IMR-90 (cell line): ENCODE results near the gene IKBKE. TPM values are rescaled to one million over a fixed set of nuclear protein-coding genes. Genes with fewer than 3 reads are reported as not detected.

Experiments
- ATAC-seq: fragments of 200-7000 bp; cut with Tn5 transposase; 2 replicates; pipeline ENCODE4 v1.9.1; 2020; ENCODE audit warnings: low read depth, mild to moderate bottlenecking, moderate library complexity
- BruUV-seq: library from RNA; stranded (reverse); fragments of 400-500 nt; replicated peaks from 2 replicates; lab custom pipeline; 2021; lab: Mats Ljungman, UMichigan
- CTCF ChIA-PET: fragments of 300-600 bp; formaldehyde crosslinking; extraction: SDS; loops from one replicate; lab custom pipeline; 2021; ENCODE audit warnings: antibody characterized with exemption; lab: Yijun Ruan, JAX
- POLR2A ChIA-PET: fragments of 300-600 bp; sonication (Branson Sonifier 250); formaldehyde crosslinking; loops from one replicate; lab custom pipeline; 2022; ENCODE audit warnings: antibody characterized with exemption; ENCODE audit not compliant: unreplicated experiment; lab: Charles Lee
- DNase-seq: peaks from one replicate; pipeline ENCODE4 v3.0.0; 2013
- H2AFZ ChIP-seq: replicated peaks from 2 replicates; pipeline ENCODE3; 2013; ENCODE audit warnings: low read length, mild to moderate bottlenecking; ENCODE audit not compliant: poor library complexity
- H2AK5ac ChIP-seq: 2 replicates; pipeline ENCODE4 v1.6.1; 2013; ENCODE audit warnings: low read depth, low read length, inconsistent platforms
- H2AK9ac ChIP-seq: replicated peaks from 2 replicates; pipeline ENCODE3; 2013; ENCODE audit warnings: mild to moderate bottlenecking, low read depth, low read length, moderate library complexity; ENCODE audit not compliant: poor library complexity
- H2BK120ac ChIP-seq: 2 replicates; pipeline ENCODE4 v1.6.1; 2013; ENCODE audit warnings: low read depth, low read length, inconsistent platforms
- H2BK15ac ChIP-seq: 3 replicates; pipeline ENCODE4 v1.6.1; 2013; ENCODE audit warnings: low read depth, low read length, inconsistent platforms
- H2BK20ac ChIP-seq: 2 replicates; pipeline ENCODE4 v1.6.1; 2013; ENCODE audit warnings: low read depth, mild to moderate bottlenecking, inconsistent platforms, low read length, moderate library complexity
- H2BK5ac ChIP-seq: 2 replicates; pipeline ENCODE4 v1.6.1; 2013; ENCODE audit warnings: mild to moderate bottlenecking, low read depth, low read length, inconsistent platforms; ENCODE audit not compliant: poor library complexity, severe bottlenecking
- H3K14ac ChIP-seq: replicated peaks from 2 replicates; pipeline ENCODE4 v1.6.1; 2013; ENCODE audit warnings: low read depth, low read length, inconsistent platforms
- H3K18ac ChIP-seq: 2 replicates; pipeline ENCODE4 v1.6.1; 2013; ENCODE audit warnings: low read depth, low read length, control low read depth
- H3K23ac ChIP-seq: 2 replicates; pipeline ENCODE4 v1.6.1; 2013; ENCODE audit warnings: low read depth, low read length, inconsistent platforms
- H3K27ac ChIP-seq: 2 replicates; pipeline ENCODE4 v1.5.1; 2013; ENCODE audit warnings: mild to moderate bottlenecking, control low read depth, low read length; ENCODE audit not compliant: insufficient read depth
- H3K27me3 ChIP-seq: 2 replicates; pipeline ENCODE4 v1.6.1; 2013; ENCODE audit warnings: low read length; ENCODE audit not compliant: control insufficient read depth, insufficient read depth
- H3K36me3 ChIP-seq: 2 replicates; pipeline ENCODE4 v1.6.1; 2013; ENCODE audit warnings: low read length, mixed read lengths; ENCODE audit not compliant: control insufficient read depth, insufficient read depth
- H3K4ac ChIP-seq: 2 replicates; pipeline ENCODE4 v1.6.1; 2013; ENCODE audit warnings: low read depth, low read length, inconsistent platforms
- H3K4me1 ChIP-seq: 2 replicates; pipeline ENCODE4 v1.6.1; 2013; ENCODE audit warnings: low read length, mixed read lengths; ENCODE audit not compliant: control insufficient read depth, insufficient read depth
- H3K4me2 ChIP-seq: 2 replicates; pipeline ENCODE4 v1.6.1; 2013; ENCODE audit warnings: low read depth, mild to moderate bottlenecking, control low read depth, low read length, moderate library complexity
- H3K4me3 ChIP-seq: 2 replicates; pipeline ENCODE4 v1.5.1; 2013; ENCODE audit warnings: low read depth, mild to moderate bottlenecking, control low read depth, low read length, moderate library complexity; ENCODE audit not compliant: insufficient read depth
- H3K56ac ChIP-seq: 2 replicates; pipeline ENCODE4 v1.6.1; 2013; ENCODE audit warnings: low read length, inconsistent platforms; ENCODE audit not compliant: insufficient read depth; ENCODE audit errors: extremely low read depth
- H3K79me1 ChIP-seq, 2 experiments: 2 replicates each; pipeline ENCODE4 v1.6.1; 2013; ENCODE audit warnings: low read length in 2 of 2, inconsistent platforms in 1 of 2, low read depth in 1 of 2
- H3K9ac ChIP-seq: 2 replicates; pipeline ENCODE4 v1.6.1; 2013; ENCODE audit warnings: low read depth, low read length, control low read depth
- H3K9me1 ChIP-seq: 2 replicates; pipeline ENCODE4 v1.6.1; 2013; ENCODE audit warnings: low read length, inconsistent platforms; ENCODE audit not compliant: insufficient read depth
- H3K9me3 ChIP-seq: 2 replicates; pipeline ENCODE4 v1.6.1; 2013; ENCODE audit warnings: low read length; ENCODE audit not compliant: control insufficient read depth, insufficient read depth
- H4K20me1 ChIP-seq: 2 replicates; pipeline ENCODE4 v1.6.1; 2013; ENCODE audit warnings: low read length, inconsistent platforms; ENCODE audit not compliant: insufficient read depth
- H4K5ac ChIP-seq: 2 replicates; pipeline ENCODE4 v1.6.1; 2013; ENCODE audit warnings: mild to moderate bottlenecking, low read depth, low read length, control low read depth
- H4K8ac ChIP-seq, 2 experiments: 2 replicates each; pipeline ENCODE4 v1.6.1; 2013; ENCODE audit warnings: low read depth in 2 of 2, low read length in 2 of 2, control low read depth in 1 of 2, inconsistent platforms in 1 of 2
- H4K91ac ChIP-seq: 2 replicates; pipeline ENCODE4 v1.6.1; 2013; ENCODE audit warnings: low read depth, low read length, inconsistent platforms; ENCODE audit not compliant: insufficient read depth
- BHLHE40 ChIP-seq: fragments of 150-350 bp; IDR thresholded peaks from 2 replicates; pipeline ENCODE4 v1.6.1; 2016; ENCODE audit warnings: mild to moderate bottlenecking, low read depth, low read length
- FOS ChIP-seq: fragments of 150-350 bp; IDR thresholded peaks from 2 replicates; pipeline ENCODE4 v1.6.1; 2016; ENCODE audit warnings: low read depth, low read length
- MXI1 ChIP-seq: IDR thresholded peaks from 2 replicates; pipeline ENCODE4 v1.6.1; 2012; ENCODE audit warnings: low read depth, mild to moderate bottlenecking, low read length, moderate library complexity, borderline replicate concordance
- NFE2L2 ChIP-seq: fragments of 150-350 bp; IDR thresholded peaks from 2 replicates; pipeline ENCODE4 v1.6.1; 2016; ENCODE audit warnings: low read depth, mild to moderate bottlenecking, low read length
- POLR2A ChIP-seq: IDR thresholded peaks from 2 replicates; pipeline ENCODE4 v1.6.1; 2012; ENCODE audit warnings: mild to moderate bottlenecking, low read depth, low read length
- RFX5 ChIP-seq: IDR thresholded peaks from 2 replicates; pipeline ENCODE4 v1.8.0; 2012; ENCODE audit warnings: low read depth, mild to moderate bottlenecking, low read length, moderate library complexity
- WGBS, 2 experiments: methylation state at CpG; one replicate each; pipeline versions ENCODE4 v1.1.5 to v1.1.7; 2013; ENCODE audit warnings: missing lambda C conversion rate in 2 of 2; ENCODE audit not compliant: insufficient read length in 1 of 2; ENCODE audit errors: extremely low coverage in 2 of 2; 5-methylcytosine and 5-hydroxymethylcytosine counted together
- dilution Hi-C: fragments of 300-500 bp; cut with HindIII; formaldehyde crosslinking; loops from one replicate; pipeline ENCODE4 v1.14.3; 2018; ENCODE audit warnings: low sequenced_read_pairs; ENCODE audit not compliant: unreplicated experiment
- in situ Hi-C: fragments of 300-500 bp; cut with MboI; formaldehyde crosslinking; loops from 3 replicates; pipeline ENCODE4 v1.14.3; 2019; ENCODE audit warnings: low sequenced_read_pairs, inconsistent platforms, mixed read lengths
- intact Hi-C: fragments of 100-400 bp; cut with micrococcal nuclease; formaldehyde crosslinking; loops from 2 replicates; pipeline ENCODE4 v1.10.0; 2022
- polyA plus RNA-seq, 3 experiments: library from polyadenylated mRNA; depleted of rRNA; stranded (reverse); fragments of >200 nt; gene quantifications; 2 replicates each; pipeline ENCODE4 v1.2.3, GENCODE V29; 2012; ENCODE audit warnings: low replicate concordance in 1 of 3
- total RNA-seq: library from RNA; depleted of rRNA; stranded (reverse); fragments of >200 nt; gene quantifications from 2 replicates; pipeline ENCODE4 v1.2.3, GENCODE V29; 2012

IKBKE gene
- total and polyA plus RNA-seq, 2 of the 4 experiments (the other 2 are of a cell fraction) = 20.3 to 24.0 TPM

DNA sequence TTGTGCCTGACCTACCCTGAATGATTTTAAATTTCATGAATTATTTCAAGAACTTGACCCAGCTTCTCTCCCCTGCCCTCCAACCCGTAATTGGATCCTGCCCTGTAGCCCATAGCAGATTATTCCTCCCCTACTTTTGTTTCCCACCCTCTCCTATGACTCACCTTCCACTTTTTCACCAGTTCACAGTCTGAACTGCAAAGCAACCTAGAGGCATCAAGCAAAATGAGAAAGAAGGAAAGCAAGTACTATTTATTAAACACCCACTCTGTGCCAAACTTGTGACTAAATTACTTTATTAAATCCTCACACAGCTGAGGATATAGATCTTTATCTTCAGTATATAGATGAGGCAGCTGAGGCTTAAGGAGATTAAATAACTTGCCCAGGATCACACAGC is 20.7 kb upstream of the IKBKE start:
- no peak overlapping the region for H2BK5ac ChIP-seq
- dilution Hi-C loops = no loop called here
- no peak overlapping the region for H3K56ac ChIP-seq
- no peak overlapping the region for H3K4ac ChIP-seq
- no peak overlapping the region for H3K18ac ChIP-seq
- BruUV-seq = no TSS peak
- peaks cover 9% of the 10 kb centered on the region; the same call in 1 of the 2 replicates for H4K20me1 ChIP-seq
- H3K4me1 ChIP-seq = peaks cover 5% of the 10 kb centered on the region
- no CpG with 5 or more reads among the region's 1 CpG for WGBS, 2 experiments
- no peak overlapping the region for H2BK20ac ChIP-seq
- DNase-seq (peak; percentile 64), ATAC-seq (peak; percentile 52; the same call in 1 of the 2 replicates)
- POLR2A ChIA-PET = no interaction called here
- H3K79me1 ChIP-seq = peaks cover 0 to 10% of the 10 kb centered on the region in 2 experiments; a peak in 2 of 4 replicates
- H3K4me2 ChIP-seq = no peak overlapping the region
- H3K9ac ChIP-seq = no peak overlapping the region
- TF ChIP-seq MXI1 = no peak
- no peak for TF ChIP-seq RFX5
- no peak for TF ChIP-seq POLR2A
- TF ChIP-seq BHLHE40 = no peak
- no peak for TF ChIP-seq NFE2L2
- 0 out of 2 replicates have a peak, but pooled peaks have one; percentile 26 for TF ChIP-seq FOS
- peaks cover 58% of the 10 kb centered on the region for H3K36me3 ChIP-seq
- peaks cover 16% of the 10 kb centered on the region for H3K9me1 ChIP-seq
- H3K23ac ChIP-seq = no peak overlapping the region
- no peak overlapping the region for H2AK5ac ChIP-seq
- H2BK120ac ChIP-seq = no peak overlapping the region
- H3K14ac ChIP-seq = no peak overlapping the region
- H2BK15ac ChIP-seq = no peak overlapping the region
- no peak overlapping the region for H4K91ac ChIP-seq
- no peaks in the 10 kb centered on the region for H3K9me3 ChIP-seq
- in situ Hi-C loops = no loop called here
- H3K27me3 ChIP-seq = no peaks in the 10 kb centered on the region
- CTCF ChIA-PET = no interaction called here
- no peak overlapping the region for H4K8ac ChIP-seq
- no peak overlapping the region for H3K4me3 ChIP-seq
- intact Hi-C loops = no loop called here
- no peak overlapping the region for H3K27ac ChIP-seq
- H4K5ac ChIP-seq = no peak overlapping the region
- H2AFZ ChIP-seq = no peak overlapping the region
- no peak overlapping the region for H2AK9ac ChIP-seq
